ENCODE measurements around the gene PCSK4. TPM values are rescaled to one million over a fixed set of nuclear protein-coding genes. Genes with fewer than 3 reads are reported as not detected.

Gene PCSK4
- 0.18 and 0.97 TPM in 2 replicates for total RNA-seq

DNA sequence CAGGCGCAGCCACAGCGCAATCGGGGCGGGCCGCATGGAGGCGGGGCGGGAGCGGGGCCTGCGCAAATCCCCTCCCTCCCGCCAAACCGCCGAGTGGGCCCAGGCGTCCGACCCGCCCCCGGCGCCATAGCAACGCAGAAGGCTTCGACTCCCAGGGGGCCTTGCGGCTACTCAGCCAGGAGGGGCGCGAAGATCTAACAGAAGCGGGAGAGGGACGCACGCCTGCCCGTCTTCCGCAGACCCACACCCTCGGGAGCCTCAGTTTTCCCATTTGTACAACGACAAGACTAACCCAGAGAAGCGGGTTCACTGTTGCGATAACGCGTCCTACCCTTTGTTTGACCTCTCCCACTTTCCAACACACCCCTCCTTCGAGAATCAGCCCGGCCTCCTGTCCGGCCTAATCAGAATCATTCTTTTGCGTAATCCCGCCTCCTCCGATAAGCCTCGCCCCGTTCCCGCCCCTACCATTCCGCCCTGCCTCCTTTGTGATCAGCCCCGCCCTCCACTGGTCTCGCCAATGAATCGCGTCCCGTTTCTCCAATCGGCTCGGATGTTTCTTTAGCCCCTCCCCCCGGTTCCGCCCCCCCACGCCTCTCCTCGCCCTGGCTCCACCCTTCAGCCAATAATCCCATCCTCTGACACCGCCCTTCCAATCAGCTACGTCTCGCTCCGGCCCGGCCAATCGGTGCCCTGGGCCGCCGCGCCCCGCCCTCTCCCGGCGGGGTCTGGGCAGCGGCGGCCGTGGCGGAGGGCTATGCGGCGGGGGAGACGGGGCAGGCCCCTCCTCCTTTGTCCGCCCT is at the start of gene PCSK4:
PCSK4 (minus strand) TSS at position 40 of the 803 bp plus-strand sequence; CDS start at position 36, 4 bp downstream.

DNA sequence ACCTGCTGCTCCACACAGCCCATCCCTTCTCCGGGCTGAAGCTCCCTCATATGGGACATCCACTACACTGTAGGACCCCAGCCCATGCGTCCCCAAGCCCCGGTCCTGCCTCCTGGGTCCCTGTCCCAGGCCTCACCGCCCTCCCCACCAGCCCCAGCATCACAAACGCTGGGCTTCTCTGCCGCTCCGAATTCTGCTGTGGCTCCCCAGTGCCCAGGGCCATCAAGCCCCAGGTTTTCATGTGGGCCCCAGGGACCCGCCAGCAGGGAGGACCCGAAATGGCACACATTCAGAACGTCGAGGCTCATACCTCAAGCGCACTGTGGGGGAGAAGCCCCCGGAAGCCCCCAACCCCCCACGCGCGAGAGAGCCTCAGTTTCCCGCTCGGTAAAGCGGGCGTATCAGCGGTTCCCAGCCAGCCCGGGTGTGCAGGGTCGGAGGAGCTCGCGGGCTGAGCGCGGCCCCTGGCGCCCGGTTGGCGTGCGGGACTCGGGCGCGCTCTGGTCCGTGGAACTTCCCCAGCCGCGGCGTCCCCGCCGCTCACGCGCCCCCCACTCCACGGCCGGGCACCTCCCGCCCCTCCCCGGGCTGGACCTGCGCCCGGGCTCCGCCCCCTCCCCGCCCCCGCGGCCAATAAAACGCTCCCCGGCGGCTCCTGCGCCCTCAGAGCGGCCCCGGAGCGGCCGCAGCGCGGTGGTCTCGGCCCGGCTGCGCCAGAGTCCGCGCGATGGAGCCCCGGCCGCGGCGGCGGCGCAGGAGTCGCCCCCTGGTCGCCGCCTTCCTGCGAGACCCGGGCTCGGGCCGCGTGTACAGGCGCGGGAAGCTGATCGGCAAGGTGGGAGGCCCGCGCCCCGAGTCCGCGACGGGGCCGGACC is 33.5 kb upstream of the PCSK4 start, which contains the start of gene PLK5:
PLK5 (plus strand) TSS at position 666 of the 875 bp plus-strand sequence. CDS start 2,920 bp downstream, outside the sequence.

DNA sequence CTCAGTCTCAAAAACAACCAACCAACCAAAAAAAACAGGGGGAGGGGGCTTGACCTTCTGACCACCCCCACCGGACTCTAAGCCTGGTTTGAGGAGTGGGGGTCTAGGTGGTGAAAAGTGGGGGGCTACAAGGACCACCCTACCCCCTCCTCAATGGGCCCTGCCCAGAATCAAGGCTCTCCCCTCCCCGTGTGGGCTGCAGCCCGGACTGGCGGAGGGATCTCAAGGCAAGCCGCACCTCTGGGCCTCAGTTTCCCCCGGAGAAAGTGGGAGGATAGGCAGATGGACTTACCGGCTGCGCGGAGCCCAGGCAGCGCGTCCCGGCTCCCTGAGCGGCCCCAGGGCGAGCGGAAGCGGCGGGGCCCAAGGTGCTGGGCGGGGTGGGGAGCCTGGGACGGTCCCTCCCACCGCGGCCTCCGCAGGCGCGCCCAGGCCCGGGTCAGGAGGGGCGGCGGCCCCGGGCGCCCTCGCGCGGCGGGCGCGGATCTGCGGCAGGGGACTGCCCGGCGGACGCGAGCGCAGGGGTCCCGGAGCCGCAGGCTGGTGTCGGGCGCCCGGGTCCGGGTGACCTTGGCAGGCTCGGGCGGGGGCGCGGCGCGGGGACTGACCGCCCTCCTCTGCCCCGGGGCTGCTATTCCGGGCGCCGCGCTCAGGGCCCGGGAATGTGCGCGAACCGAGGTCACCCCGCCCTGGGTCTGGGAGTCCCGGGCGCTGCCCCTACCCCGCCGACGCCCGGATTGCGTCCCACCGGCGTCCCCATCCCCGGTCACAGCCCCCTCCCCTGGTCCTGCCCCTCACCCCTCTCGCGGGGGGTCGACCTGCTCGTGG is 22.7 kb upstream of the PCSK4 start, which contains the start of gene ADAMTSL5:
ADAMTSL5 (minus strand) TSS at position 349 of the 828 bp plus-strand sequence. CDS start 2,076 bp downstream, outside the sequence.

DNA sequence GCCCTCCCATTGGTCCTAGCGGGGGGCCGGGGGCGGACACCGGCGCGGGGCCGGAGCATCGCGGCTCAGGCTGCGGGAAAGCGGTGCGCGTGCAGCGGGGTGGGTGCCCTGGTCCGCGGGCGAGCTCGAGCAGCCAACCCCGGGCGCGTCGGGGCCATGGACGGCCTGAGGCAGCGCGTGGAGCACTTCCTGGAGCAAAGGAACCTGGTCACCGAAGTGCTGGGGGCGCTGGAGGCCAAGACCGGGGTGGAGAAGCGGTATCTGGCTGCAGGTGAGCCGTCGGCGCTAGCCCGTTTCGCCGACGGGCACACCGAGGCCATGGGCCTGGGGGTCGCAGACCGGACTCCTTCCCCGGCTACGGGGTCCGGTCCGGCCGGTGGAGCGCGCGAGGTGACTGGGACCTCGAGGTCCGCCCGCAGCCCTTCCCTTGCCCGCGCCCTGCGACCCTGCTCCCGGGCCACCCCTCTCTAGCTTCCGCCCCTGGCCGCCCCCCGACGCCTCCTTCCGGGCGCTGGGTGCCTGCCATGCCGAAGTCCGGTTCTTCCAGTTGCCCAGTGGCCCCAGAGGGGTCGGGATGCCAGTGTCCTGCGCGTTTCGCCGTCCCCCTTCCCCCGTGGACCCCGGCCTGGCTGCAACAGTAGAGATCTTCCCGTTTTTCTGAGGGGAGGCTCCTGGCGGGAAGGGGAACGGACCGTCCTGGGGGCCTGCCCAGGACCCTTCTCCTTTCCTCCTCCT is 1.1 kb upstream of the PCSK4 start, which contains the start of gene REEP6:
REEP6 (plus strand) TSS at position 68 of the 735 bp plus-strand sequence; CDS start at position 157, 89 bp downstream.

DNA sequence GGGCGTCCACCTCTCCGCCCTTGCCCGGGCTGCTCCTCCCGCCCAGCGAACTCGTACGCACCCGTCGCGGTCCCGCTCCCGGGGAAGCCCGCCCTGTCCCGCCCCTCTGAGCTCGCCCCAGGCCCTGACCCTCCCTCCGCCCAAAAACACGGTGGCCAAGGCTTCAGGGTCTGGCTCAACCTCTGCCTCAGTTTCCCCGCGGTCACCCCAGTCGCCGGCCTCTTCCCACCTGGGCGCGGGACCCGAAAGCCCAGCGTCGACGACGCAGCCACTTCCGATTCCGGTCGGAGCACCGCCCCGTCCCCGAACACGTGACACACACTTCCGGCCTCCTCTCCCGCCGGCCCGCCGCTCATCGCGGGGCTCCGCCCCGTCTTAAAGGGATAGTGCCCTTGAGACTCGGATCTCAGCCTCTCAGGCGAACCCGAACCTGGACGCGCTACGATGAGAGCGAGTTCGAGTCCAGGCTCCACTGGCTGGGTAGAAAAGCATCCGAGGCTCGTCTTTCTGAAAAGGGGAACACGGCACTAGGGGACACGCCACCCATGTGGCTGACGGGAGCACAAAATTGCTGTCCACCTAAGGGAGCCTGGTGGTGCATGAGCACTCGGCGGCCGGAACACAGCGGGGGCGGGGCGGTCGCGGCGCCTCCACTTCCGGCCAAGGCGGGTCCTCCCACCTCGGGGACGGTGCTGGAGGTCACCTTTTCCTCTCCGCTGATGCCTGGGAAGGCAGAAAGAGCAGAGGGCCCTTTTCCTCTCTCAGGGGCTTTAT is 11.0 kb downstream of the PCSK4 start, which contains the start of gene C19orf25:
C19orf25 (minus strand) TSS at position 282 of the 774 bp plus-strand sequence. CDS start 312 bp downstream, outside the sequence.

DNA sequence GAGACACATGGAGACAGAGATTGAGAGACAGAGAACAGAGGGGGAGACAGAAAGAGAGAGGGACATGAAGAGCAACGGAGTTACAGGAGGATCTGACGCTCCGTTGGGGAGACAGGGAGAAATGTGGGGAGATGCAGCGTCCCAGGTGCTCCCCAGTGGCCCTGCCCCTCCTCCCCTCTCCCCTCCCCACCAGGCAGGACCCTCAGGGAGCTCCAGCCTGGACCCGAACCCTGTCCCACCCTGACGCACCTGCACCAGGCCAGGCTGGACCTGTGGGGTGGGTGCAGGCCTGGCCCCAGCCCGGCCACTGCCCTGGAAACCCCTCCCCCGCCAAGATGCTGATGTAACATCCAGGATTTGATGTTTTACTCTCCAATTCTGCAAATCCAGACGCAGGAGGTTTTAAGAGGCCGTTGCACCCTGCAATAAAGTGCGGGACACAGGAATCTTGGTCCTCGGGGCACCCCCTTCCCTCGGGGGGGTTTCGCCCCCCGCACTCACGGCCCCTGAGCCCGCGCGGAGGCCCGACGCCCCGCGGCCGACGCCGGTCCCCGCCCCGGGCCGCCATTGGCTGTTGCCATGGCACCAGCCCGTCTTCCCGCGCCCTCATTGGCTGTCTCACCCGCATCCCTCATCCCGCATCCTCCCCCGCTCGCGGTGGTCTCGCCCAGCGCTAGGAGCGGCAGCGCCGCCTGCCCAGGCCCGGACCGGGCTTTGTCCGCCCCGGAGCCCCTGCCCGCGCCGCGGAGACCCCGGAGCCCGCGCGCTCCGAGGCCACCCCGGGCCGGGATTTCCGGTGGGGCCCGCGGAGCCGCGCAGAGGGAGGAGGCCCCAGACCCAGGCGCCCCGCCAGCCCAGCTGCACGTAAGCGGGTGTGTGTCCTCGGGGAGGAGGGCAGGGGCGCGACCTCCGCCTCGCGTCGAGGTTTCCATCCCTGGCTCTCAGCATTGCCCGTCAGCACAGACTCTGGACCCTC is 40.4 kb downstream of the PCSK4 start, which contains the start of gene APC2:
APC2 (plus strand) TSS at position 655 of the 976 bp plus-strand sequence. CDS start 2,881 bp downstream, outside the sequence.

DNA sequence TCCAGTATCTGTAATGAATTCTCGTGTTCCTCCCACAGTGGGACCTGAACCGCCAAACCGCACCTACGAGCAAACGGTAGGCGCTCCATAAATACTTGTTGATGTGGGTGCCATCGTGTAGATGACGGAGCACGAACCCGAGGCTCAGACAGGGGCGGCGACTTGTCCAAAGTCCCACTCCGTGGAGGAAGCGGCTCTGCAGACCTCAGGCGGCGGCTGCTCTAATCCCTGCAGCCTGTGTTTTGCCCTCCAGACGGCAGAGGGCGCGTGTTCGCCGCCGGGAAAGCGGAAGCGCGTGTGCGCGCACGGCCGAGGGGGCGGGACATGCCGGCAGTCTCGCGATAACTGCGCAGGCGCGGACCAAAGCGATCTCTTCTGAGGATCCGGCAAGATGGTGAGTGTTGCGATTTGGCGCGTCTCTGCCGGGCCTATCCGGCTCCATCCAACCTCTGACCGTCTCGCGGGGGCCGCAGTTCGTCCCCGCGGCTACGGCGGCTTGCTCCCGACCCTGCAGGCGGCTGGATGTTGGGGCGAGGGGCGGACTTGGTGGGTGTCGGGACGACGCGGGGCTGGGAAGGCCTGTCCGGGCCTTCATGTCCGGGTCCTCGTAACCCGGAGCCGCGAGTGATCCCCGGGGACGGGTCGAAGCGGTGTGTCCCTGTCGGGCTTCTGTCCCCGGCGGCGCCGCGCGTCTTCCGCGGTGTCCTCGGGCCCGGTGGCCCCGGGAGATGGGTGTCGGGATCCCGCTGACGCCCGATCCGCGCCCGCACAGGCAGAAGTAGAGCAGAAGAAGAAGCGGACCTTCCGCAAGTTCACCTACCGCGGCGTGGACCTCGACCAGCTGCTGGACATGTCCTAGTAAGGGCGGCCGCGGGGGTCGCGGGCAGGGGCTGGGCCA is 51.9 kb downstream of the PCSK4 start, which contains the start of gene RPS15:
RPS15 (plus strand) TSS at position 362 of the 898 bp plus-strand sequence; CDS start at position 392, 30 bp downstream.

Other genes with a start within 250 kb of the PCSK4 start
- 66.6 and 105 TPM in 2 replicates for gene ATP5F1D, start 248.6 kb downstream of the PCSK4 start, total RNA-seq
- 22.0 and 38.2 TPM in 2 replicates for gene MIDN, start 241.8 kb downstream of the PCSK4 start, total RNA-seq
- gene CIRBP, start 221.0 kb downstream of the PCSK4 start, total RNA-seq, result 317 and 409 TPM in 2 replicates
- gene FAM174C, start 214.8 kb downstream of the PCSK4 start, total RNA-seq, result 26.9 and 75.8 TPM in 2 replicates
- not detected in 2 replicates for gene EFNA2, start 204.5 kb downstream of the PCSK4 start, total RNA-seq
- 77.1 and 87.6 TPM in 2 replicates for gene NDUFS7, start 106.4 kb downstream of the PCSK4 start, total RNA-seq
- gene GAMT, start 88.8 kb downstream of the PCSK4 start, total RNA-seq, result 24.7 and 46.7 TPM in 2 replicates
- gene DAZAP1, start 82.8 kb downstream of the PCSK4 start, total RNA-seq, result 35.6 and 59.5 TPM in 2 replicates
- gene RPS15, start 52.0 kb downstream of the PCSK4 start, total RNA-seq, result 1,770 and 2,629 TPM in 2 replicates
- gene APC2, start 40.2 kb downstream of the PCSK4 start, total RNA-seq, result 0.16 TPM in 1 of 2 replicates, not detected in the other
- 37.4 and 43.3 TPM in 2 replicates for gene C19orf25, start 11.1 kb downstream of the PCSK4 start, total RNA-seq
- gene REEP6, start 831 bp upstream of the PCSK4 start, total RNA-seq, result 1.8 and 5.8 TPM in 2 replicates
- 3.4 and 11.8 TPM in 2 replicates for gene ADAMTSL5, start 22.7 kb upstream of the PCSK4 start, total RNA-seq
- not detected in 2 replicates for gene PLK5, start 33.7 kb upstream of the PCSK4 start, total RNA-seq
- gene MEX3D, start 78.0 kb upstream of the PCSK4 start, total RNA-seq, result 29.8 and 33.4 TPM in 2 replicates
- gene MBD3, start 102.5 kb upstream of the PCSK4 start, total RNA-seq, result 56.5 and 99.6 TPM in 2 replicates
- 84.1 and 89.7 TPM in 2 replicates for gene UQCR11, start 115.1 kb upstream of the PCSK4 start, total RNA-seq
- 55.4 and 77.9 TPM in 2 replicates for gene TCF3, start 162.3 kb upstream of the PCSK4 start, total RNA-seq

All from cardiac atrium fibroblast (primary cell).